Measurements from ENCODE around the gene HOXB4. TPM values are rescaled to one million over a fixed set of nuclear protein-coding genes. Genes with fewer than 3 reads are reported as not detected.

Gene HOXB4
- total and polyA plus RNA-seq, 9 donors: 0.13 to 3.4 (median 0.87) TPM

DNA sequence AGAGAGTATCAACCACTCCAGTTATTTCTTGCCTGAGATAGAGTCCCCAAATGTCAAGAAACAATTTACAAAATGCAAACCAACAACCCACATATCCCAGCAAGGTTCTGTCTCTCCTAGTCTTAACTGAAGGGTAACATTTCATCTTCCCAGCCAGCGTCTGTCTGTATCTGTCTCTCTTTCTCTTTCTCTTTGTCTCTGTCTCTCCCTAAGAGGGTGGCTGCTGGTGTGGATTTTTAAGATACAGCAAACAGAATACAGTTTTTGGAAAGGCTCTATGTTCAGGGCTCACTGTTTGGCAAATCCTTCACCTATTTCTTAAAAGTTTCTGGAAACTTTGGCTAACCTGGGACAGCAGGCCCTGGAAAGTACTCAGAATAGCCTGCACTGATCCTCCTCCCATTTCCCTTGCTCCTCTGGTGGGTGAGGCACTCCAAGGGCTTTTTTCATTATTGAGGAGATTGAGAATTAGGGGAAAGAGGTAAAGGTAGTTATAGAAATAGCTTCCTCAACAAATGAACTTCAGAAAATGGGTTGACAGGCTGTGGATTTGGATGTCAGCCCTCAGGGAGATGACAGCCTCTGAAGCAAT is 6.2 kb downstream of the HOXB4 start:
- H3K4me3 ChIP-seq: no peak overlapping the region
- no peaks in the 10 kb centered on the region for H3K9me3 ChIP-seq
- 64 to 94% (median 84%) methylated on average over 1 of the region's 1 CpG for WGBS, 3 donors
- intact Hi-C loops (cut with DNase I): no loop called here
- no peak overlapping the region for H3K27ac ChIP-seq
- DNase-seq: no peak
- TF ChIP-seq, protein P1, sequence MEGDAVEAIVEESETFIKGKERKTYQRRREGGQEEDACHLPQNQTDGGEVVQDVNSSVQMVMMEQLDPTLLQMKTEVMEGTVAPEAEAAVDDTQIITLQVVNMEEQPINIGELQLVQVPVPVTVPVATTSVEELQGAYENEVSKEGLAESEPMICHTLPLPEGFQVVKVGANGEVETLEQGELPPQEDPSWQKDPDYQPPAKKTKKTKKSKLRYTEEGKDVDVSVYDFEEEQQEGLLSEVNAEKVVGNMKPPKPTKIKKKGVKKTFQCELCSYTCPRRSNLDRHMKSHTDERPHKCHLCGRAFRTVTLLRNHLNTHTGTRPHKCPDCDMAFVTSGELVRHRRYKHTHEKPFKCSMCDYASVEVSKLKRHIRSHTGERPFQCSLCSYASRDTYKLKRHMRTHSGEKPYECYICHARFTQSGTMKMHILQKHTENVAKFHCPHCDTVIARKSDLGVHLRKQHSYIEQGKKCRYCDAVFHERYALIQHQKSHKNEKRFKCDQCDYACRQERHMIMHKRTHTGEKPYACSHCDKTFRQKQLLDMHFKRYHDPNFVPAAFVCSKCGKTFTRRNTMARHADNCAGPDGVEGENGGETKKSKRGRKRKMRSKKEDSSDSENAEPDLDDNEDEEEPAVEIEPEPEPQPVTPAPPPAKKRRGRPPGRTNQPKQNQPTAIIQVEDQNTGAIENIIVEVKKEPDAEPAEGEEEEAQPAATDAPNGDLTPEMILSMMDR (IDR thresholded peaks at IDR 0.05): no peak
- TF ChIP-seq EP300 (IDR thresholded peaks at IDR 0.05) (no peak), POLR2A (IDR thresholded peaks at IDR 0.05) (no peak)
- H3K4me1 ChIP-seq (ENCODE audit: insufficient read depth): no peaks in the 10 kb centered on the region
- no peaks in the 10 kb centered on the region for H3K27me3 ChIP-seq
- no peaks in the 10 kb centered on the region for H3K36me3 ChIP-seq

DNA sequence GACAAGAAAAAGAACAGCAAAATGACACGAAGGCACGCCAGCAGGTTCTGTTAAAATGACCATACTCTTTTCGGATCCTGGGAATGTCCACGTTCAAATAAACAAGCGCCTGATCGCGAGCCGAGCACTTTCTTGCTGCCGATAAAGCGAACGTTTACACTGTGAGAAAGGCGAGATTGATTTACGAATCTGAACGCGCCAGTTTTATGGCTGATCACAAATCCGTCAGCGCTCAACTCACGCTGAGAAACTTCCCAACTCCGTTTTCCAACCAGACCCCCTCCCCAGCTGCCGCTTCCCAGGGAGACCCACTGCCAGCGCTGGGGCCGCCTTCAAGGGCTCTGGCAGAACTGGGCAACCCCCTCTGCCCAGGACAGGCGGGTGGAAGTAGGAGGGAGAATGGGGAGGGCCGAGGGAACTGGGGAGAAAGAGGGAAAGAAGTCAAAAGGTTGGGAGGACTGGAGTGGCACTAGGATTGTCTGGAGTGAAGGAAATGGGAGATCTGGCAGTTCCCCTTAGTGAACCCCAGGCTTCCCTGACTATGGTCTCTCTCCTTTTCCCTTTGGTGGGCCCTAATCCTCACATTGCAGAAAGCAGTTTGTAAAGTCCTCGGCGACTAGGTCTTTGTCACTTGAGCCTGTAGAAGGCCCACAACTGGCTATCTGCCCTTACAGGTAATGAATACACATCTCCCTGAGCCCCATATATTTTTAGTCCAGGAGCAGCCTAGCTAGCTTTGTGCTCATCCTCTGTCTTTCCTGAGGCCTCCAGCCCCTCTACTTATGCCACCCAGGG is 6.9 kb downstream of the HOXB4 start:
- WGBS, 3 donors: 19 to 35% (median 20%) methylated on average over 26 of the region's 26 CpGs
- TF ChIP-seq POLR2A (IDR thresholded peaks at IDR 0.05) (no peak), EP300 (IDR thresholded peaks at IDR 0.05) (no peak)
- TF ChIP-seq, protein P1 (IDR thresholded peaks at IDR 0.05): no peak
- Histone ChIP-seq H3K27ac (no peak overlapping the region), H3K9me3 (no peaks in the 10 kb centered on the region), H3K27me3 (no peaks in the 10 kb centered on the region), H3K36me3 (no peaks in the 10 kb centered on the region), H3K4me3 (no peak overlapping the region), H3K4me1 (ENCODE audit: insufficient read depth) (no peaks in the 10 kb centered on the region)
- DNase-seq: no peak
- intact Hi-C loops (cut with DNase I): no loop called here

DNA sequence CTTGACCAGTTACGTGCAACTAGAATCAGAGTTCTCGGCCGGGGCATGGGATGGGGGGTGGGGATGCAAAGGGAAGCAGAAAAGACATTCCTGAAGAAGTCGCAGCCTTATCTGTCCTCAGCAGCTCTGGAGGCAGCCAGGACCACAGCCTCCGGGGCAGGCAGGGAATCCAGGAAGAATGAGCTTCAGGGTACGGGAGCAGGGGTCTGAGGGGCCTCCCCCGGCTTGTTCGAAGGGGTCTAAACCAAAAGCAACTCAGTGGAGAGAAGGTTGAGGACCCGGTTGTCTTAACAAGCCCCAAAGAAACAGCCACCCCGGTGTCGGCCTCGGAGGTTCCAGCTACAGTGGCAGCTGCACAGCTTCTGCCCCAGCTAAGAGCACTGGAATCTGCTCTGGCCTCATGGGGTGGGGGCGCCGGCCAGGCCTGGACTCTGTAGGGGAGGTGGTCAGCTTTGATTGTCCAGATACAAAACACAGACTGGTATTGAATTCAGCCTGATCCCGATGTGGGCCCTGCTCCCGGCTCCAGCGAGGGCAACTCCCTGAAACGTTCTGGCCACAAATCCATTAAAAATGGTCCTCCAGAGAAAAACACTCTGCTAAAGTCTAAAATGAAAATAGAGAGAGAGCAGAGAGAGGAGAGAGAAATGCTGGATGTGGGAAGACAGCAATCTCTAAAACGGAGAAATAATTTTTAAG is 7.7 kb downstream of the HOXB4 start:
- Histone ChIP-seq H3K4me3 (no peak overlapping the region), H3K36me3 (no peaks in the 10 kb centered on the region), H3K9me3 (no peaks in the 10 kb centered on the region), H3K27me3 (no peaks in the 10 kb centered on the region), H3K4me1 (ENCODE audit: insufficient read depth) (no peaks in the 10 kb centered on the region), H3K27ac (no peak overlapping the region)
- intact Hi-C loops (cut with DNase I): no loop called here
- DNase-seq: no peak
- TF ChIP-seq, protein P1 (IDR thresholded peaks at IDR 0.05): no peak
- TF ChIP-seq EP300 (IDR thresholded peaks at IDR 0.05): no peak
- no peak for TF ChIP-seq POLR2A (IDR thresholded peaks at IDR 0.05)
- 9 to 26% (median 11%) methylated on average over 19 of the region's 19 CpGs for WGBS, 3 donors

DNA sequence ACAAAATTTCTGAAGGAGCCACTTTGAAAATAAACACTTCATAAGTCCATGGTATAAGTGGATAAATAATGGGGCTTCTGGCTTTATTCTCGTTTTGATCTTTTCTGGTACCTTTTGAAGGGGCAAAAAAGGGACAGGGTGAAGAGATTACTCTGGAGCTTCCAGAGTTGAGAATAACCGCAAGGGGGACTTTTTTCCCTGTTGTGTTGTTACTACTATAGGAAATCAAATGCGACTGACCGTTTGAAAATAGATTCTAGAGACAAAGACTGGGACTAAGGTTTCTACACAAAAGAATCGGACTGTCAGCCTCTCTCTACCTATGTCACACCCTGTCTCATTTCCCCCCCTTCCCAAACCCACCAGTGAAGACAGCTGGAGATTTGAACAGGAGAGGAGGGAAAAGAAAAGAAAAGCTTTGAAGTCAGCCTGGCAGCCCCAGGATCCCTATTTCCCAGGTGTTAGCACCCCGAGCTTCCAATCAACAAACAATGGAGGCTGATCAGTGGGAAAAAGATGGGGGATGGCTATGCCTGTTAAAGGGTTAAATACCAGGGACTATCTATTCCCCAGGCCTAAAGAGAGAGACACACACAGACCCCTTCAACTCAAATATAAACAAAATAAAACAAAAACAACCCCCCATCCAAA is 8.4 kb downstream of the HOXB4 start:
- DNase-seq: no peak
- WGBS, 3 donors: 46 to 61% (median 46%) methylated on average over 6 of the region's 6 CpGs
- Histone ChIP-seq H3K9me3 (no peaks in the 10 kb centered on the region), H3K27ac (no peak overlapping the region), H3K27me3 (no peaks in the 10 kb centered on the region), H3K36me3 (no peaks in the 10 kb centered on the region), H3K4me3 (no peak overlapping the region), H3K4me1 (ENCODE audit: insufficient read depth) (no peaks in the 10 kb centered on the region)
- intact Hi-C loops (cut with DNase I): no loop called here
- no peak for TF ChIP-seq POLR2A (IDR thresholded peaks at IDR 0.05)
- TF ChIP-seq, protein P1 (IDR thresholded peaks at IDR 0.05): no peak
- TF ChIP-seq EP300 (IDR thresholded peaks at IDR 0.05): no peak
